ENCODE measurements around the gene SPEG. TPM values are rescaled to one million over a fixed set of nuclear protein-coding genes. Genes with fewer than 3 reads are reported as not detected.
A peak's percentile ranks its signal among the peaks of the same experiment; 100 is the strongest.

Gene SPEG
- total RNA-seq, 4 donors from 2014 or later, result 6.7 to 10.2 (median 8.1) TPM

DNA sequence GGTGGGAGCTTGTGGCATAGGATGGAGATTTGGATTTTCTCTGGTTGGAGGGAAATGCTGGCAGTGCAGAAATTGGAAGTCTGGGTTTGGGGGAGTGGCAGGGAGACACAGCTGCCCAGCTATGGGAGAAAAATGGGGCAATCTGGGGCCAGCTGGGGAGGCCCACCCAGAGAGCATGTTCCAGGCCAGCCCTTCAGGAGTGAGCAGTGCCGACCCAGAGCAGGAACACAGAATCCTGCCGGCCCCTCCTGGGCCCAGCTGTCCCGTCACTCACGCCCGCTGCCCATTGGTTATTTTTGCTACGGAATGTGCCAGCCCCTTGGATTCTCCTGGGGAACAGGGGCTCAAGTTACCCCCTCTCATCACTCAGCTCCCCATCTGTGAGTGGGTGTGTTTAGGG is 4.9 kb downstream of the SPEG start:
- H3K36me3 ChIP-seq, result no peaks in the 10 kb centered on the region
- H3K27me3 ChIP-seq, result peaks cover 0 to 82% of the 10 kb centered on the region in 2 donors
- no peaks in the 10 kb centered on the region for H3K9me3 ChIP-seq
- peaks cover 0 to 27% (median 9%) of the 10 kb centered on the region in 4 donors for H3K4me1 ChIP-seq
- H3K4me3 ChIP-seq, result no peak overlapping the region
- DNase-seq (ENCODE audit: low spot score in 2 of 2), result no peak
- no peak overlapping the region for H3K27ac ChIP-seq
- TF ChIP-seq, protein P1, sequence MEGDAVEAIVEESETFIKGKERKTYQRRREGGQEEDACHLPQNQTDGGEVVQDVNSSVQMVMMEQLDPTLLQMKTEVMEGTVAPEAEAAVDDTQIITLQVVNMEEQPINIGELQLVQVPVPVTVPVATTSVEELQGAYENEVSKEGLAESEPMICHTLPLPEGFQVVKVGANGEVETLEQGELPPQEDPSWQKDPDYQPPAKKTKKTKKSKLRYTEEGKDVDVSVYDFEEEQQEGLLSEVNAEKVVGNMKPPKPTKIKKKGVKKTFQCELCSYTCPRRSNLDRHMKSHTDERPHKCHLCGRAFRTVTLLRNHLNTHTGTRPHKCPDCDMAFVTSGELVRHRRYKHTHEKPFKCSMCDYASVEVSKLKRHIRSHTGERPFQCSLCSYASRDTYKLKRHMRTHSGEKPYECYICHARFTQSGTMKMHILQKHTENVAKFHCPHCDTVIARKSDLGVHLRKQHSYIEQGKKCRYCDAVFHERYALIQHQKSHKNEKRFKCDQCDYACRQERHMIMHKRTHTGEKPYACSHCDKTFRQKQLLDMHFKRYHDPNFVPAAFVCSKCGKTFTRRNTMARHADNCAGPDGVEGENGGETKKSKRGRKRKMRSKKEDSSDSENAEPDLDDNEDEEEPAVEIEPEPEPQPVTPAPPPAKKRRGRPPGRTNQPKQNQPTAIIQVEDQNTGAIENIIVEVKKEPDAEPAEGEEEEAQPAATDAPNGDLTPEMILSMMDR (IDR thresholded peaks at IDR 0.05), result no peak
- no peak for TF ChIP-seq POLR2A (IDR thresholded peaks at IDR 0.05)
- TF ChIP-seq EP300 (IDR thresholded peaks at IDR 0.05), result no peak
- 54 to 73% methylated on average over 4 to 6 of the region's 6 CpGs for WGBS, 2 donors

DNA sequence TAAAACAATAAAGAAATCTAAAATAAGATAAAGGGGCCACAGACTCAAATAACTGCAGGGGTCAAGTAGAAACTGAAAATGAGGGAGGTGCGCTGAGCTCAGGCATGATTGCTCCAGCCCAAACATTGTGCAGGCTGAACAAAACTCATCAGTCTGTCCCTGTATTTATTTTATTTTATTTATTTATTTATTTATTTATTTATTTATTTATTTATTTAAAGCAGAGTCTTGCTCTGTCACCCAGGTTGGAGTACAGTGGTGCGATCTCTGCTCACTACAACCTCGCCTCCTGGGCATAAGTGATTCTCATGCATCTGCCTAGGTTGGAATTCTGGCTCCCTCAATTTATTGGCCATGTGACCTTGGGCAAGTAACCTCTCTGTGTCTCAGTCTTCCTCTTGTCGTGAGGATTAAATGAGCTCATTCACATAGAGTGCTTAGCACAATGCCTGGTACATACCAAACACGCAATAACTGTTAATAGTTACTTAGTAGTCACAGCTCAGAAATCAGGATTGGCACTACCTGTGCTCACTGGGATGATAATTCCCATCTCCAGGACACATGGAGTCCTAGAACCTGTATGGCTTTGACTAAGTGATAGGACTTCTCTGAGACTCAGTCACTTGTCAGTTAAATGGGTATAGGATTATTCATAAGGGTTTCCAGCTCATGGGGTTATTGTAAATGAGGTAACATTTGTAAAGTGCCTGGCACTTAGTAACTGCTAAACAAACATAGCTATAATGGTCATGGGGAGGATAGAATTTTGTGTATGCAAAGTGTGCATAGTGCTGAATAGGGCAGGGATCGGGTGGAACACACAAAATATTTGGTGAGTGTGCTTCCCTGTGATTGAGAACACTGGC is 6.0 kb downstream of the SPEG start:
- H3K27ac ChIP-seq, result no peak overlapping the region
- no peak for TF ChIP-seq POLR2A (IDR thresholded peaks at IDR 0.05)
- TF ChIP-seq, protein P1 (IDR thresholded peaks at IDR 0.05), result no peak
- TF ChIP-seq EP300 (IDR thresholded peaks at IDR 0.05), result no peak
- DNase-seq (ENCODE audit: low spot score in 2 of 2), result no peak
- H3K9me3 ChIP-seq, result no peaks in the 10 kb centered on the region
- peaks cover 0 to 18% (median 5%) of the 10 kb centered on the region in 4 donors for H3K4me1 ChIP-seq
- 83% methylated on average over 6 of the region's 6 CpGs for WGBS, 2 donors
- no peak overlapping the region for H3K4me3 ChIP-seq
- no peaks in the 10 kb centered on the region for H3K36me3 ChIP-seq
- peaks cover 0 to 82% of the 10 kb centered on the region in 2 donors for H3K27me3 ChIP-seq

DNA sequence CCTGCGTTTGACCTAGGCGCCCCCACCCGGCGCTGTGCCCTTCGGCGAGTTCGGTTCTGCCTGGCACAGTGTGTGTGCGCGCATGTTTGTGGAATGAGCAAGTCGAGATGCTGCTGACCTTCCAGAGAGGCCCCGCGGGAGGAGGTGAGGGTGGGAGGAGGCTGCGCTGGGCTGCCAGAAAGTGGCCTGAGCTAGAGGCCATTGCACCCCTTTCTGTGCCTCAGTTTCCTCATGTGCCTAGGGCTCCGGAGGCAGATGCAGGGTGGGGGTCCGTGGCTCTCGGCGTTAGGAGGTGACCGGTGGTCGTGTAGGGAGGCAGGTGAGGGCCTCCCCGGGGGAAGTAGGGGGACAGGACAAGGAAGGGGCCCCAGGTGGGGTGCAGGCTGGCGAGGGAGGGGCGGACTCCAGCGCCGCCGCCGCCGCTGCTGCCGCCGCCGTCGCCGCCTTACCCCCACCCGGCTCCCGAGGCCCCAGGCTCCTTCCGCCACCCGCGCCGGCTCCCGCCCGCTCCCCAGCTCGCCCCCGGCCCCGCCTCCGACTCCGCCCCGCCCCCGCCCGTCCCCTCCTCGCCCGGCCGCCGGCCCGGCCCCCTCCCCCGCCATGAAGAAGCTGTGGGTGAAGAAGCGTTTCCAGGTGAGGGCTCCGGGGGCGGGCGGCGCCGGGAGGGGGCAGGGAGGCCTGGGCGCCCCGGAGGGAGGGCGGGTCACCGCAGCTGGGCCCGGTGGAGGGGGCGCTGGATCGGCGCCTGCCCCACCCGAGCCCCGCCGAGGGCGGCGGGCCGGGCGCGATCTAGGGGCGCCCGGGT is 7.0 kb downstream of the SPEG start:
- H3K27me3 ChIP-seq, result peaks cover 0 to 82% of the 10 kb centered on the region in 2 donors
- no peak for DNase-seq (ENCODE audit: low spot score in 2 of 2)
- TF ChIP-seq POLR2A (IDR thresholded peaks at IDR 0.05) (no peak), EP300 (IDR thresholded peaks at IDR 0.05) (no peak)
- TF ChIP-seq, protein P1 (IDR thresholded peaks at IDR 0.05), result no peak
- WGBS, 2 donors, result 1 to 2% methylated on average over 28 to 65 of the region's 78 CpGs
- H3K36me3 ChIP-seq, result no peaks in the 10 kb centered on the region
- H3K9me3 ChIP-seq, result no peaks in the 10 kb centered on the region
- peak overlapping the region; percentile 22 to 56 (median 31) for H3K4me3 ChIP-seq
- peak overlapping the region in 2 of 4 donors; percentile 28 to 63 for H3K27ac ChIP-seq
- H3K4me1 ChIP-seq, result peaks cover 0 to 18% (median 5%) of the 10 kb centered on the region in 4 donors

DNA sequence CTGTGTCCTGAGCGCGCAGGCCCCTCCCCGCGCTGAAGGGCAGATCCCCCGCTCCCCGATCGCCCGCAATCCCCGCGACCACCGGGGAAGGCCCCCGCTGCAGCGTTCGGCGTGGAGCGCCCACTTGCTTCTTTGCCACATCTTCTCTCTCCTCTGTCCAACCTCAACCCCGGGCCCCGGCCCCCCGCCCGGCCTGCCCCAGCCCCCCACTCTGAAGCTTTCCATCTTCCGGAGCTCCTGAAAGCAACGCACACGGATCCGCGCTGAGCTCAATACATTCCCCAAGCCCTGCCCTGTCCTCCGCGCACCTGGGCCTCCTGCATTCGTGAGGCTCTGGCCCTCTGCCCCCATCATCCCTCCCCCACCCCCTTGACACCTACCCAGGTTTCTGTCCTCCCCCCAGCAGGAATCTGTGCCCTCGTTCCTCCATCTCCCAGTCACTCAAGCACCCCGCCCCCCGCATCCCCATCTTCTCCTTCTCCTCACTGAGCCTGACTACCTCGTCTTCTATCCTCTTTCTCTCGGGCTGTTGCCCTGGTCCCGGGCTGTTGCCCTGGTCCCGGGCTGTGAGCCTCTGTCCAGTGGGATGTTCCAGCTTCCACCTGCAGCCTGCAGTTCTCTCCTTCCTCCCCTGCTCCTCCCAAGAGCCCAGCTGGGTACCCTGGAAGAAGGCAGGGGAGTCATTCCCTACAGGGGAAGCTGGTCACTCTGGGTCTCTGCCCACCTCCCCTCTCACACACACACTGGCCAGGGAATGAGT is 7.8 kb downstream of the SPEG start:
- no peaks in the 10 kb centered on the region for H3K9me3 ChIP-seq
- H3K4me1 ChIP-seq, result peaks cover 0 to 18% (median 5%) of the 10 kb centered on the region in 4 donors
- H3K27ac ChIP-seq, result peak overlapping the region in 2 of 4 donors; percentile 28 to 63
- H3K36me3 ChIP-seq, result no peaks in the 10 kb centered on the region
- H3K27me3 ChIP-seq, result peaks cover 0 to 82% of the 10 kb centered on the region in 2 donors
- no peak for TF ChIP-seq EP300 (IDR thresholded peaks at IDR 0.05)
- TF ChIP-seq POLR2A (IDR thresholded peaks at IDR 0.05), result no peak
- TF ChIP-seq, protein P1 (IDR thresholded peaks at IDR 0.05), result no peak
- DNase-seq (ENCODE audit: low spot score in 2 of 2), result no peak
- H3K4me3 ChIP-seq, result peak overlapping the region; percentile 19 to 56 (median 31)
- 10% methylated on average over 34 of the region's 35 CpGs for WGBS, 2 donors

All from tibial nerve (tissue), 4 donors.